ES-I3 (cell line): Measurements from ENCODE around the gene SLC24A3.

ENCODE experiments used
- H3K36me3 ChIP-seq: 2 replicates; pipeline ENCODE4 v1.6.1; 2013; ENCODE audit warnings: mild to moderate bottlenecking, low read length, control low read depth, moderate library complexity; ENCODE audit not compliant: insufficient read depth
- H3K4me1 ChIP-seq: 2 replicates; pipeline ENCODE4 v1.6.1; 2013; ENCODE audit warnings: mild to moderate bottlenecking, control low read depth, low read length; ENCODE audit not compliant: insufficient read depth
- H3K9ac ChIP-seq: 2 replicates; pipeline ENCODE4 v1.6.1; 2013; ENCODE audit warnings: low read depth, mild to moderate bottlenecking, low read length, moderate library complexity
- H3K9me3 ChIP-seq: 2 replicates; pipeline ENCODE4 v1.6.1; 2013; ENCODE audit warnings: mild to moderate bottlenecking, low read length, moderate library complexity; ENCODE audit not compliant: control insufficient read depth, insufficient read depth

Gene SLC24A3

GRCh38 chr20:19482726-19483125 lies 270.3 kb downstream of the SLC24A3 start:
- Histone ChIP-seq H3K9me3 (no peaks in the 10 kb centered on the region), H3K36me3 (no peaks in the 10 kb centered on the region), H3K9ac (no peak overlapping the region), H3K4me1 (no peaks in the 10 kb centered on the region)

GRCh38 chr20:19483309-19483708 lies 270.9 kb downstream of the SLC24A3 start:
- Histone ChIP-seq H3K36me3 (no peaks in the 10 kb centered on the region), H3K4me1 (no peaks in the 10 kb centered on the region), H3K9me3 (no peaks in the 10 kb centered on the region), H3K9ac (no peak overlapping the region)

GRCh38 chr20:19486446-19486845 lies 274.0 kb downstream of the SLC24A3 start:
- Histone ChIP-seq H3K9me3 (no peaks in the 10 kb centered on the region), H3K4me1 (no peaks in the 10 kb centered on the region), H3K9ac (no peak overlapping the region), H3K36me3 (no peaks in the 10 kb centered on the region)

GRCh38 chr20:19487420-19487819 lies 275.0 kb downstream of the SLC24A3 start:
- Histone ChIP-seq H3K4me1 (no peaks in the 10 kb centered on the region), H3K36me3 (no peaks in the 10 kb centered on the region), H3K9me3 (no peaks in the 10 kb centered on the region), H3K9ac (no peak overlapping the region)

GRCh38 chr20:19491241-19491640 lies 278.8 kb downstream of the SLC24A3 start:
- no peaks in the 10 kb centered on the region for H3K9me3 ChIP-seq
- H3K4me1 ChIP-seq, result no peaks in the 10 kb centered on the region
- H3K9ac ChIP-seq, result no peak overlapping the region
- H3K36me3 ChIP-seq, result no peaks in the 10 kb centered on the region

- no peaks in the 10 kb centered on the region for H3K9me3 ChIP-seq
- H3K36me3 ChIP-seq, result no peaks in the 10 kb centered on the region
- H3K4me1 ChIP-seq, result no peaks in the 10 kb centered on the region
- H3K9ac ChIP-seq, result no peak overlapping the region
These were observed 279.7 kb downstream of the SLC24A3 start for GRCh38 chr20:19492116-19492515.

GRCh38 chr20:19492687-19493336 lies 280.4 kb downstream of the SLC24A3 start:
- no peaks in the 10 kb centered on the region for H3K4me1 ChIP-seq
- no peaks in the 10 kb centered on the region for H3K36me3 ChIP-seq
- no peaks in the 10 kb centered on the region for H3K9me3 ChIP-seq
- H3K9ac ChIP-seq, result no peak overlapping the region

- H3K36me3 ChIP-seq, result no peaks in the 10 kb centered on the region
- H3K9ac ChIP-seq, result no peak overlapping the region
- no peaks in the 10 kb centered on the region for H3K9me3 ChIP-seq
- H3K4me1 ChIP-seq, result no peaks in the 10 kb centered on the region
These were observed 281.5 kb downstream of the SLC24A3 start for GRCh38 chr20:19493794-19494495.

GRCh38 chr20:19495905-19496703 lies 283.7 kb downstream of the SLC24A3 start:
- no peaks in the 10 kb centered on the region for H3K9me3 ChIP-seq

GRCh38 chr20:19497064-19497463 lies 284.6 kb downstream of the SLC24A3 start:
- Histone ChIP-seq H3K36me3 (no peaks in the 10 kb centered on the region), H3K4me1 (no peaks in the 10 kb centered on the region), H3K9me3 (no peaks in the 10 kb centered on the region), H3K9ac (no peak overlapping the region)

More at GRCh38 chr20:19495905-19496703, 283.7 kb downstream of the SLC24A3 start:
- Histone ChIP-seq H3K4me1 (no peaks in the 10 kb centered on the region), H3K36me3 (no peaks in the 10 kb centered on the region), H3K9ac (no peak overlapping the region)

- H3K9ac ChIP-seq, result no peak overlapping the region
- H3K9me3 ChIP-seq, result no peaks in the 10 kb centered on the region
- no peaks in the 10 kb centered on the region for H3K4me1 ChIP-seq
- H3K36me3 ChIP-seq, result no peaks in the 10 kb centered on the region
These were observed 286.3 kb downstream of the SLC24A3 start for GRCh38 chr20:19498756-19499155.

- H3K9me3 ChIP-seq, result no peaks in the 10 kb centered on the region
- no peaks in the 10 kb centered on the region for H3K4me1 ChIP-seq
- no peaks in the 10 kb centered on the region for H3K36me3 ChIP-seq
- no peak overlapping the region for H3K9ac ChIP-seq
These were observed 289.2 kb downstream of the SLC24A3 start for GRCh38 chr20:19501476-19502115.

- Histone ChIP-seq H3K36me3 (no peaks in the 10 kb centered on the region), H3K4me1 (no peaks in the 10 kb centered on the region), H3K9me3 (no peaks in the 10 kb centered on the region), H3K9ac (no peak overlapping the region)
These were observed 289.7 kb downstream of the SLC24A3 start for GRCh38 chr20:19502169-19502568.

GRCh38 chr20:19504251-19504650 lies 291.8 kb downstream of the SLC24A3 start:
- Histone ChIP-seq H3K9me3 (no peaks in the 10 kb centered on the region), H3K4me1 (no peaks in the 10 kb centered on the region), H3K9ac (no peak overlapping the region), H3K36me3 (no peaks in the 10 kb centered on the region)
